GM12891 (cell line): ENCODE data around the gene FBXO15.

ENCODE experiments used
- DNase-seq: peaks from one replicate; pipeline ENCODE4 v3.0.0; 2011; ENCODE audit warnings: low spot score; ENCODE audit not compliant: insufficient read length
- FAIRE-seq: peaks from 2 replicates; lab custom pipeline; 2011; peaks lifted over from hg19 to GRCh38; lab: Jason Lieb, UNC
- PAX5 ChIP-seq: IDR thresholded peaks from 2 replicates; pipeline ENCODE4 v1.6.1; 2011; ENCODE audit warnings: low read length, moderate library complexity, mild to moderate bottlenecking; ENCODE audit not compliant: insufficient read depth, severe bottlenecking
- POLR2A ChIP-seq: IDR thresholded peaks from 2 replicates; pipeline ENCODE4 v1.6.1; 2011; ENCODE audit warnings: low read depth, low read length, control low read depth
- POLR2AphosphoS5 ChIP-seq: IDR thresholded peaks from 2 replicates; pipeline ENCODE4 v1.6.1; 2011; ENCODE audit warnings: low read depth, low read length, control low read depth
- POU2F2 ChIP-seq: IDR thresholded peaks from 2 replicates; pipeline ENCODE4 v1.6.1; 2011; ENCODE audit warnings: low read depth, mild to moderate bottlenecking, control low read depth, low read length, moderate library complexity
- SPI1 ChIP-seq: IDR thresholded peaks from 2 replicates; pipeline ENCODE4 v1.6.1; 2011; ENCODE audit warnings: low read depth, low read length, control low read depth
- TAF1 ChIP-seq: IDR thresholded peaks from 2 replicates; pipeline ENCODE4 v1.6.1; 2011; ENCODE audit warnings: low read depth, low read length, control low read depth

Gene FBXO15

GRCh38 chr18:74082742-74083556, 64.7 kb downstream of the FBXO15 start:
- DNase-seq (no peak), FAIRE-seq (no peak)
- TF ChIP-seq POU2F2 (no peak), SPI1 (no peak), POLR2AphosphoS5 (no peak), TAF1 (0 out of 2 replicates have a peak, but pooled peaks have one; percentile 13), POLR2A (no peak)

GRCh38 chr18:74081966-74082741, 65.5 kb downstream of the FBXO15 start:
- FAIRE-seq (peak; percentile 77), DNase-seq (peak; percentile 41)
- no peak for TF ChIP-seq POLR2AphosphoS5

DNA sequence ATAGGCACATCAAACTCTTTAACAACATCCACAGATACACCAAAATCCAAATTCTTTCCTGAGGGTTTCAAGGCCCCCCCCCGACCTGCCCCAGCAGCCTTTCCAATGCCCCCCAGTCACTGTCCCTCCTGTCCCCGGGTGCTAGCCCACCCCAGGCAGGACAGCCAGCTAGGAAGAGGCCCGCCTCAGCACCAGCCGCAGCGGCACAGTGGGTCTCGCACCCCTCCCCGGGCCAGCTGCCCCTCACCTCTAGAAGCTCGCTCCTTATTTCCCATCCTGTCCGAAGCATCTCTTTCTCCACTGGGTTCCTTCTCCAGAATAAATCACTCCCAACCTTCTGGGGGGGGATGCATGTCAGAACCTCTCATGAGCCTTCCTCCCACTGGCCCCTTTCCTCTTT, 69.4 kb downstream of the FBXO15 start:
- no peak for DNase-seq
- no peak for TF ChIP-seq POLR2A
- TF ChIP-seq POLR2AphosphoS5, result no peak
- no peak for TF ChIP-seq SPI1
- no peak for TF ChIP-seq POU2F2
- no peak for TF ChIP-seq TAF1
- no peak for TF ChIP-seq PAX5
- no peak for FAIRE-seq

GRCh38 chr18:74074668-74075564, 72.7 kb downstream of the FBXO15 start:
- DNase-seq, result no peak
- FAIRE-seq, result no peak
- TF ChIP-seq POLR2A (no peak), POLR2AphosphoS5 (no peak)

DNA sequence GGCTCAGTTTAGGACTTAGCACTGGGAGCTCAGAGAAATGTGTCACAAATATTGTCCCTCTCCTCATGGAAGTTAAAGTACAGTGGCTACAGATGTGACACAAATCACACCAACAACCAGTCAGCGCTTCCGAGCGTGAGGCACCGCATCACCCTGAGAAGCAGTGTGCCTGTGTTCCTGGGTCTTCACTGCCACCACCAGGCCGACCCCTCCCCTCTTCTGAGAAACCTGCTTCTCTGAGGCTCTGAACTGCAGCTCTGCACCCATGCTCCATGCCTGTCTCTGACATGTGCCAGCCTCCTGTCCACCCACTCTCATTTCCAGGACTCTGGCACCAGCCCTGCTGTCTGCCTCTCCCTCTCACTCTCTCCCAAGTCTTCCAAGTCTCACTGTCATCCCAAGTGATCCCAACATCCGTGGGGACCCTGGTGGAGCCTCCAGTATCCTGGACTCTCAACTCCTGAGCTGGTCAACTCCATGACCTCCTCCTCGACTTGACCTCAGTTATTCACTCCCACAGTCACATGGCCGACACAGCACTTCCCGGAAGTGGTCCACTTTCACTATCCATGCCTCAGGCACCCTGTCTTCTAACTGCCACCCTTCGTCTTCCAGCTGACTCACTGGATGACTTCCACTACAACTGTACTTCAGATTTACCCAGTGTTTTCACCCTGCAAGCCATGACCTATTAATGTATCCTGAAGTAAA, 73.5 kb downstream of the FBXO15 start:
- no peak for FAIRE-seq
- DNase-seq, result no peak
- no peak for TF ChIP-seq TAF1
- no peak for TF ChIP-seq POLR2AphosphoS5
- TF ChIP-seq POLR2A, result no peak
- TF ChIP-seq PAX5, result no peak
- no peak for TF ChIP-seq SPI1
- TF ChIP-seq POU2F2, result no peak

DNA sequence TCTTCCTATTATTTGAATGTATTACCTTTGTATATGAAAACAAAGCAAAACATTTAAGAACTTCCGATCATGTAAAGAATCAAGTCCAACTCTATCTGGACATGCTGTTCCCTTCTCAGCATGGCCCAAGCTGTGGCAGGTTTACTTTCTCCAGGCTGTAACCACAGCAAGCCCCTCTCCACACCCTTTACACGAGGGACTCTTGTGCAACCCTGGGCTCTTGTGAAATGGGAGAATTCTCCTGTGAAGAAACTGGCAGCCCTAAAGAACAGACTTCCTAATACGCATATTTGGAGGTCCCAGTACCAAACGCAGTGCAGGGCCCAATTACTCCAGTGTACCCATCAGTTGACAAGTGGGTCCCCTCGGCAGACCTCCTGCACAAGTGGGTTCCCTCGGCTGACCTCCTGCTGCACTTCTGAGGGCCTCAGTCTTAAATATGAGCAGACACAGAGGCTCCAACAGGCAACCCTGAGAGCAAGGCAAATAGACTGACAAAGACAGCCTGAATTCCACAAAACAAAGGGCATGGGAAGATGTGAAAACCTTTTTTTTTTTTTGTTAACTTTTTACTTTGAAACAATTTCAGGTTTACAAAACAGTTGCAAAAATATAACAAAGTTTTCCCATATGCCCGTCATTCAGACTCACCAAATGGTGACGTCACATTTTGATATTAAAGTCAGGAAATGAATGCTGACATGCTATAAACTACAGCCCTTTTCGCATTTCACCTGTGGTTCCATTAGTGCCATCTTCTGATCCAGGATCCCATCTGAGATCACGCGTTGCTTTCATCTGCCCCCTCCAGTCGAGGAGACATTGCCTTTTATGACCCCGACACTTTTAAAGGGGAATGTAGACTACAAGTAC, 78.2 kb downstream of the FBXO15 start:
- no peak for DNase-seq
- FAIRE-seq, result no peak
- TF ChIP-seq POLR2AphosphoS5 (no peak), POU2F2 (no peak), POLR2A (no peak), SPI1 (no peak), PAX5 (no peak), TAF1 (no peak)

DNA sequence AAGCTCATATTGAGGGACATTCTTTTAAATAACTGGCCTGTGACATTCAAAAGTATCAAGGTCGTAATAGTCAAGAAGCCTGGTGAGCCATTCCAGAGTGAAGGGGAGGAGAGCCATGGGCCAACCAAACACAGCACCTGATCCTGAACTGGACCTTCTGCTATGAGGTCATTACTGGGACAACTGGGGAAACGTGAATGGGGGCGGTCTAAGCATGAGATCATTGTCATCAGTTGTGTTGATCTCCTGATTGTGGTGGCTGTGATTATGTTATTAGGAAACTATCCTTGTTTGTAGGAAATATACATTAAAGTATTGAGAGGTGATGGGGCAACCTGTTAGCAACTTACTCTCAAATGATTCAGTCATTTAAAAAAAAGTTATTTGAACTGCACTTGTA, 79.3 kb downstream of the FBXO15 start:
- TF ChIP-seq SPI1 (no peak), TAF1 (no peak), POLR2A (no peak), POU2F2 (no peak), PAX5 (no peak), POLR2AphosphoS5 (no peak)
- DNase-seq, result no peak
- FAIRE-seq, result no peak

- DNase-seq (no peak), FAIRE-seq (no peak)
- no peak for TF ChIP-seq POU2F2
- no peak for TF ChIP-seq POLR2A
- no peak for TF ChIP-seq SPI1
- TF ChIP-seq POLR2AphosphoS5, result no peak
- TF ChIP-seq PAX5, result no peak
- no peak for TF ChIP-seq TAF1
Observed at GRCh38 chr18:74066018-74066417, 81.6 kb downstream of the FBXO15 start.
